Ovary (tissue), 9 donors: Measurements from ENCODE around the gene KCNK7. TPM values are rescaled to one million over a fixed set of nuclear protein-coding genes. Genes with fewer than 3 reads are reported as not detected.

ENCODE experiments used
- DNase-seq, 5 donors: peaks; one replicate each; pipeline ENCODE4 v3.0.0-alpha.2; 2019 to 2020
- H3K27ac ChIP-seq, 2 donors: fragments of 200-600 bp; one replicate each; pipeline versions ENCODE4 v1.5.1 to v1.8.0; 2019 to 2022
- H3K27me3 ChIP-seq: fragments of 200-600 bp; one replicate; pipeline ENCODE4 v1.8.0; 2022
- H3K36me3 ChIP-seq: fragments of 200-600 bp; sonication (generic); one replicate; pipeline ENCODE4 v1.5.1; 2019
- H3K4me1 ChIP-seq: one replicate; pipeline ENCODE4 v1.8.1; 2013; ENCODE audit warnings: mild to moderate bottlenecking, moderate library complexity; ENCODE audit not compliant: insufficient read depth
- H3K4me3 ChIP-seq: fragments of 200-600 bp; sonication (generic); one replicate; pipeline ENCODE4 v1.5.1; 2017
- H3K9me3 ChIP-seq, 2 donors: fragments of 200-600 bp in 1 of 2; sonication (generic) in 1 of 2; one replicate each; pipeline versions ENCODE4 v1.5.1 to v1.8.1; 2013 to 2019; ENCODE audit warnings: mild to moderate bottlenecking in 1 of 2, moderate library complexity in 1 of 2
- CTCF ChIP-seq, 3 donors: fragments of 450-650 bp in 2 of 3; fragments of 200-600 bp in 1 of 3; IDR thresholded peaks; one replicate each; pipeline versions ENCODE4 v1.5.1 to v1.8.0; 2016 to 2022; ENCODE audit warnings: antibody characterized with exemption in 3 of 3, mild to moderate bottlenecking in 1 of 3
- EP300 ChIP-seq: sonication (generic); formaldehyde crosslinking; IDR thresholded peaks from one replicate; pipeline ENCODE4 v1.6.1; 2017; ENCODE audit warnings: antibody characterized with exemption
- POLR2A ChIP-seq: fragments of 450-650 bp; IDR thresholded peaks from one replicate; pipeline ENCODE4 v1.6.1; 2017; ENCODE audit warnings: antibody characterized with exemption, mild to moderate bottlenecking, moderate library complexity
- WGBS, 3 donors: extraction: QIAGEN DNeasy Blood & Tissue Kit in 1 of 3; methylation state at CpG; one replicate each; pipeline versions ENCODE4 v1.1.5 to v1.1.7; 2013 to 2017; 5-methylcytosine and 5-hydroxymethylcytosine counted together
- intact Hi-C, 4 donors: fragments of 100-400 bp; cut with DNase I; formaldehyde crosslinking; loops; one replicate each; pipeline versions ENCODE4 v1.11.0 to v1.15.1; 2022 to 2023
- microRNA-seq, 3 donors: library from miRNA; unstranded; fragments of <30 nt; microRNA quantifications; one replicate each; pipeline versions ENCODE4 to v1.2.0, GENCODE V29; 2019 to 2020
- polyA plus RNA-seq, 2 donors: library from polyadenylated mRNA; stranded (reverse); fragments of 200-250 nt in 1 of 2; fragments of 350-450 nt in 1 of 2; fragmentation: Illumina TruSeq in 1 of 2; extraction: RNeasy Lipid Tissue Mini Kit (QIAGEN cat#74804) in 1 of 2; gene quantifications; one replicate each; pipeline ENCODE4 v1.2.3, GENCODE V29; 2013 to 2014
- small RNA-seq: library from RNA; depleted of rRNA; stranded (forward); fragments of <200 nt; gene quantifications from one replicate; pipeline ENCODE3, GENCODE V24; 2016
- total RNA-seq, 7 donors: library from RNA; depleted of rRNA in 2 of 7; stranded (reverse); fragments of >200 nt in 2 of 7; fragmentation: NEBNext Ultra II Directional in 3 of 7; extraction: Animal tissue kit (Norgen Biotek cat#: 25700) in 3 of 7; gene quantifications; one replicate each; pipeline versions ENCODE4 v1.1.0 to v1.2.4, GENCODE V29; 2016 to 2023
- donor health status: DM: no; HTN: no; CAD: no; lungs with moderate emphysema.
- donor health status: DM: no; HTN: no; CAD: no.
- donor health status: Bipolar disorder and iron deficiency.
- donor health status: DM: yes; HTN: yes; CAD: no.
- donor health status: DM: no; HTN: no; CAD: no.
- donor health status: DM: yes; HTN: yes; CAD: no.

The KCNK7 gene
- total and polyA plus RNA-seq, 9 donors, result 0.65 to 4.0 (median 1.2) TPM; not detected in 1

- Histone ChIP-seq H3K9me3 (no peaks in the 10 kb centered on the region), H3K4me1 (no peaks in the 10 kb centered on the region), H3K36me3 (no peaks in the 10 kb centered on the region), H3K27ac (no peak overlapping the region), H3K4me3 (no peak overlapping the region), H3K27me3 (no peaks in the 10 kb centered on the region)
- DNase-seq, result no peak
- TF ChIP-seq POLR2A, result no peak
- TF ChIP-seq CTCF (IDR thresholded peaks at IDR 0.05), result no peak
- no peak for TF ChIP-seq EP300
- WGBS, 3 donors, result 79 to 83% (median 81%) methylated on average over 48 to 52 of the region's 52 CpGs
- intact Hi-C loops, result no loop called here
Observed at GRCh38 chr11:65547446-65548125, 48.0 kb downstream of the KCNK7 start.

GRCh38 chr11:65546217-65546958 lies 49.2 kb downstream of the KCNK7 start:
- WGBS, 3 donors, result 43 to 48% (median 45%) methylated on average over 32 to 64 of the region's 64 CpGs
- Histone ChIP-seq H3K4me3 (no peak overlapping the region), H3K27ac (peak overlapping the region in 1 of 2 donors; percentile 12), H3K27me3 (no peaks in the 10 kb centered on the region), H3K36me3 (no peaks in the 10 kb centered on the region), H3K4me1 (no peaks in the 10 kb centered on the region), H3K9me3 (no peaks in the 10 kb centered on the region)
- TF ChIP-seq EP300 (no peak), CTCF (IDR thresholded peaks at IDR 0.05) (no peak), POLR2A (no peak)
- peak; percentile 60 to 81 (median 73) for DNase-seq
- intact Hi-C loops, result no loop called here

GRCh38 chr11:65545853-65546216 lies 49.8 kb downstream of the KCNK7 start:
- intact Hi-C loops, result no loop called here
- H3K27ac ChIP-seq, result no peak overlapping the region
- 85 to 90% (median 88%) methylated on average over 4 of the region's 4 CpGs for WGBS, 3 donors
- no peaks in the 10 kb centered on the region for H3K36me3 ChIP-seq
- H3K4me1 ChIP-seq, result peaks cover 4% of the 10 kb centered on the region
- no peak overlapping the region for H3K4me3 ChIP-seq
- no peaks in the 10 kb centered on the region for H3K9me3 ChIP-seq
- no peak for DNase-seq
- H3K27me3 ChIP-seq, result no peaks in the 10 kb centered on the region
- TF ChIP-seq CTCF (IDR thresholded peaks at IDR 0.05) (no peak), EP300 (no peak), POLR2A (no peak)

Small RNA genes within 50 kb of the gene (microRNA-seq; reads per million reads assigned to microRNA genes)
- 0 reads per million in 3 donors for gene MIR4690

Small RNA genes within 50 kb of the gene (small RNA-seq; reads per million reads assigned to genes)
- gene AP001362.1 (not detected), gene MIR4690 (not detected)

Other genes starting within 250 kb of the KCNK7 start
- gene TIGD3, start 241.0 kb downstream of the KCNK7 start, total RNA-seq, result under 1 TPM in 6 of 7 donors, not detected in 1; 0.11 to 0.72 (median 0.34) TPM
- gene TIGD3, start 241.0 kb downstream of the KCNK7 start, polyA plus RNA-seq, result under 1 TPM in 1 of 2 donors, not detected in 1; 0.31 TPM
- 1 to 10 TPM; 3.2 to 8.7 (median 4.6) TPM for gene SLC25A45, start 213.2 kb downstream of the KCNK7 start, total RNA-seq
- 1 to 10 TPM; 2.7 to 3.4 TPM for gene SLC25A45, start 213.2 kb downstream of the KCNK7 start, polyA plus RNA-seq
- 10 to 100 TPM; 21.2 to 41.7 (median 25.5) TPM for gene FRMD8, start 209.2 kb downstream of the KCNK7 start, total RNA-seq
- 10 to 100 TPM in 1 of 2 donors, 1 to 10 TPM in 1; 4.3 to 15.8 TPM for gene FRMD8, start 209.2 kb downstream of the KCNK7 start, polyA plus RNA-seq
- 100 to 1,000 TPM; 175 to 850 (median 372) TPM for gene NEAT1, start 173.0 kb downstream of the KCNK7 start, total RNA-seq
- gene NEAT1, start 173.0 kb downstream of the KCNK7 start, polyA plus RNA-seq, result 100 to 1,000 TPM; 216 to 268 TPM
- gene MALAT1, start 96.8 kb downstream of the KCNK7 start, total RNA-seq, result over 10,000 TPM in 4 of 7 donors, 1,000 to 10,000 TPM in 3; 4,813 to 13,132 (median 10,519) TPM
- 100 to 1,000 TPM; 396 to 616 TPM for gene MALAT1, start 96.8 kb downstream of the KCNK7 start, polyA plus RNA-seq
- gene SCYL1, start 70.7 kb downstream of the KCNK7 start, total RNA-seq, result 100 to 1,000 TPM in 1 of 7 donors, 10 to 100 TPM in 6; 59.0 to 118 (median 96.2) TPM
- gene SCYL1, start 70.7 kb downstream of the KCNK7 start, polyA plus RNA-seq, result 10 to 100 TPM; 11.7 to 71.6 TPM
- 100 to 1,000 TPM; 143 to 292 (median 198) TPM for gene LTBP3, start 37.4 kb downstream of the KCNK7 start, total RNA-seq
- 100 to 1,000 TPM in 1 of 2 donors, 10 to 100 TPM in 1; 35.9 to 130 TPM for gene LTBP3, start 37.4 kb downstream of the KCNK7 start, polyA plus RNA-seq
- 10 to 100 TPM; 26.6 to 59.5 (median 39.2) TPM for gene ZNRD2, start 25.3 kb downstream of the KCNK7 start, total RNA-seq
- 10 to 100 TPM in 1 of 2 donors, 1 to 10 TPM in 1; 2.3 to 61.8 TPM for gene ZNRD2, start 25.3 kb downstream of the KCNK7 start, polyA plus RNA-seq
- 10 to 100 TPM; 41.0 to 74.0 (median 53.3) TPM for gene FAM89B, start 23.3 kb downstream of the KCNK7 start, total RNA-seq
- 10 to 100 TPM in 1 of 2 donors, 1 to 10 TPM in 1; 1.9 to 47.8 TPM for gene FAM89B, start 23.3 kb downstream of the KCNK7 start, polyA plus RNA-seq
- 10 to 100 TPM; 21.7 to 63.0 (median 40.3) TPM for gene EHBP1L1, start 19.7 kb downstream of the KCNK7 start, total RNA-seq
- gene EHBP1L1, start 19.7 kb downstream of the KCNK7 start, polyA plus RNA-seq, result 10 to 100 TPM; 24.5 to 42.4 TPM
- 10 to 100 TPM; 23.2 to 51.9 (median 46.0) TPM for gene MAP3K11, start 18.4 kb upstream of the KCNK7 start, total RNA-seq
- gene MAP3K11, start 18.4 kb upstream of the KCNK7 start, polyA plus RNA-seq, result 10 to 100 TPM in 1 of 2 donors, 1 to 10 TPM in 1; 6.7 to 27.9 TPM
- gene PCNX3, start 20.0 kb upstream of the KCNK7 start, total RNA-seq, result 10 to 100 TPM; 10.6 to 42.1 (median 28.2) TPM
- 10 to 100 TPM in 1 of 2 donors, 1 to 10 TPM in 1; 3.3 to 14.8 TPM for gene PCNX3, start 20.0 kb upstream of the KCNK7 start, polyA plus RNA-seq
- gene SIPA1, start 42.3 kb upstream of the KCNK7 start, total RNA-seq, result 10 to 100 TPM; 15.0 to 48.2 (median 42.6) TPM
- gene SIPA1, start 42.3 kb upstream of the KCNK7 start, polyA plus RNA-seq, result 10 to 100 TPM; 10.0 to 26.7 TPM
- gene RELA, start 67.1 kb upstream of the KCNK7 start, total RNA-seq, result 100 to 1,000 TPM in 1 of 7 donors, 10 to 100 TPM in 6; 50.8 to 102 (median 91.6) TPM
- gene RELA, start 67.1 kb upstream of the KCNK7 start, polyA plus RNA-seq, result 10 to 100 TPM; 52.0 to 55.0 TPM
- 100 to 1,000 TPM in 1 of 7 donors, 10 to 100 TPM in 6; 64.5 to 110 (median 78.2) TPM for gene KAT5, start 116.5 kb upstream of the KCNK7 start, total RNA-seq
- 10 to 100 TPM; 56.1 to 67.0 TPM for gene KAT5, start 116.5 kb upstream of the KCNK7 start, polyA plus RNA-seq
- 100 to 1,000 TPM in 1 of 7 donors, 10 to 100 TPM in 6; 42.5 to 154 (median 49.7) TPM for gene RNASEH2C, start 125.0 kb upstream of the KCNK7 start, total RNA-seq
- 10 to 100 TPM; 17.9 to 67.2 TPM for gene RNASEH2C, start 125.0 kb upstream of the KCNK7 start, polyA plus RNA-seq
- 10 to 100 TPM in 2 of 7 donors, 1 to 10 TPM in 5; 4.6 to 14.7 (median 8.6) TPM for gene AP5B1, start 185.2 kb upstream of the KCNK7 start, total RNA-seq
- 1 to 10 TPM; 2.3 to 6.6 TPM for gene AP5B1, start 185.2 kb upstream of the KCNK7 start, polyA plus RNA-seq
- 1 to 10 TPM in 1 of 7 donors, under 1 TPM in 2, not detected in 4; 0.24 to 3.6 (median 0.31) TPM for gene OVOL1, start 191.3 kb upstream of the KCNK7 start, total RNA-seq
- not detected for gene OVOL1, start 191.3 kb upstream of the KCNK7 start, polyA plus RNA-seq
- 1 to 10 TPM in 4 of 7 donors, under 1 TPM in 2, not detected in 1; 0.66 to 3.0 (median 1.6) TPM for gene SNX32, start 238.2 kb upstream of the KCNK7 start, total RNA-seq
- under 1 TPM; 0.40 to 0.80 TPM for gene SNX32, start 238.2 kb upstream of the KCNK7 start, polyA plus RNA-seq